ENCODE data around the gene DLG1. TPM values are rescaled to one million over a fixed set of nuclear protein-coding genes. Genes with fewer than 3 reads are reported as not detected.

Gene DLG1
- total RNA-seq, 1 donor from 2014 or later: 115 TPM

DNA sequence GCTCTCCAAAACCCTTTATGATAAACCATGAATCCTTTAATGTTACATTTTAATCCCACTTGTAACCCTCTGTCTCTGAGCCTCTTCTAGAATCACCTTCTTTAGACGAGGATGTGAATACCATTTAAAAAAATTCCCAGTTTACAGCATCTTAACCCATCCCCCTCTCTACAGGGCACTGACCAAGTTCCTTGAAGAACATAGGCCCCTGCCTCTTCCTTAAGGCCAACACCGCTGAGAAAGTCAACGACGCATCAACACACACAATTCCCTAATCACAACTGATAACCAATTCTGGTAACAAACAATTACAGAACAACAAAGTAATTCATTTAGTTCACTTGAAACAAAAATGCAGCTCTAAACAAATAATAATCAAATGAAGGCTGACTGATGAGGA is 130.3 kb downstream of the DLG1 start:
- Histone ChIP-seq H3K36me3 (no peaks in the 10 kb centered on the region), H3K4me1 (peaks cover 5% of the 10 kb centered on the region), H3K9me3 (no peaks in the 10 kb centered on the region), H3K27me3 (no peaks in the 10 kb centered on the region), H3K27ac (no peak overlapping the region), H3K4me3 (no peak overlapping the region)
- TF ChIP-seq, protein P1, sequence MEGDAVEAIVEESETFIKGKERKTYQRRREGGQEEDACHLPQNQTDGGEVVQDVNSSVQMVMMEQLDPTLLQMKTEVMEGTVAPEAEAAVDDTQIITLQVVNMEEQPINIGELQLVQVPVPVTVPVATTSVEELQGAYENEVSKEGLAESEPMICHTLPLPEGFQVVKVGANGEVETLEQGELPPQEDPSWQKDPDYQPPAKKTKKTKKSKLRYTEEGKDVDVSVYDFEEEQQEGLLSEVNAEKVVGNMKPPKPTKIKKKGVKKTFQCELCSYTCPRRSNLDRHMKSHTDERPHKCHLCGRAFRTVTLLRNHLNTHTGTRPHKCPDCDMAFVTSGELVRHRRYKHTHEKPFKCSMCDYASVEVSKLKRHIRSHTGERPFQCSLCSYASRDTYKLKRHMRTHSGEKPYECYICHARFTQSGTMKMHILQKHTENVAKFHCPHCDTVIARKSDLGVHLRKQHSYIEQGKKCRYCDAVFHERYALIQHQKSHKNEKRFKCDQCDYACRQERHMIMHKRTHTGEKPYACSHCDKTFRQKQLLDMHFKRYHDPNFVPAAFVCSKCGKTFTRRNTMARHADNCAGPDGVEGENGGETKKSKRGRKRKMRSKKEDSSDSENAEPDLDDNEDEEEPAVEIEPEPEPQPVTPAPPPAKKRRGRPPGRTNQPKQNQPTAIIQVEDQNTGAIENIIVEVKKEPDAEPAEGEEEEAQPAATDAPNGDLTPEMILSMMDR (IDR thresholded peaks at IDR 0.05): no peak
- no peak for TF ChIP-seq POLR2AphosphoS5 (IDR thresholded peaks at IDR 0.05; ENCODE audit: insufficient read depth in 1 of 2, low read depth in 1 of 2)
- TF ChIP-seq POLR2A (IDR thresholded peaks at IDR 0.05): no peak
- intact Hi-C loops (cut with DNase I): no loop called here
- DNase-seq (ENCODE audit: extremely low spot score in 2 of 2): no peak

DNA sequence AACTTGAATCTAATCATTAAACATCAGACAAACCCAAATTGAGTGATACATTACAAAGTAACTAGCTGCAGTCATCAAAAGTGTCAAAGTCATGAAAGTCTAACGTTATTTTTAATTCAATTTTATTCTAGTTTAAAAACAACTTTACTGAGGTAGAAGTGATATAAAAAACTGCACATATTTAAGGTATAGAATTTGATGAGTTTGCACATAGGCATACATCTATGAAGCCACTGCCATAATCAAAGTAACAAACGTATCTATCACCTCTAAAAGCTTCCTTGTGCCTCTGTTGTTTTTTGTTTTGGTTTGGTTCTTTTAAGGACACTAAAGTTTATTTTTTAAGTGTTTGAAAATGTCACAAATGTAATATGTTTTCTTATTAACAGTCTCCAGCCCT is 130.9 kb downstream of the DLG1 start:
- Histone ChIP-seq H3K4me1 (peaks cover 9% of the 10 kb centered on the region), H3K27ac (no peak overlapping the region), H3K27me3 (no peaks in the 10 kb centered on the region), H3K36me3 (no peaks in the 10 kb centered on the region), H3K4me3 (no peak overlapping the region), H3K9me3 (no peaks in the 10 kb centered on the region)
- DNase-seq (ENCODE audit: extremely low spot score in 2 of 2): no peak
- intact Hi-C loops (cut with DNase I): no loop called here
- TF ChIP-seq POLR2AphosphoS5 (IDR thresholded peaks at IDR 0.05; ENCODE audit: insufficient read depth in 1 of 2, low read depth in 1 of 2) (no peak), POLR2A (IDR thresholded peaks at IDR 0.05) (no peak)
- TF ChIP-seq, protein P1 (IDR thresholded peaks at IDR 0.05): no peak

DNA sequence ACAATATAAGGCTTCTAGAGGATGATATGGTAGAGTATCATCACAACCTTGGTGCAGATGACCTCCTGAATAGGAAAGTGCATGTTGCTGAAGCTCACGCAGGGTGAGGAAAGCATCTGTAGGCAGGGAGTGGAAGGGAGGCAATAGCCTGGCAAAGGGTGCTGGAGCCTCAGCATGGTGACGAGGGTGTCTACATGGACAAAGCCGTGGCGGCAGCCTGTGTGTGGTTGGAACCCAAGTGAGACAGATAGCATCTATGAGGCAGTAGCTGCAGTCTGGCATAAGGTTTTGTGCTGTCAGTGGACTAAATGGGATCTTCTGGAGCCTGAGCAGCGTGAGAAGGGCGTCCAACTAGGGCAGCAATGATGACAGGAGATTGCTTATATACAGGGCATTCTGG is 132.5 kb downstream of the DLG1 start:
- H3K27me3 ChIP-seq: no peaks in the 10 kb centered on the region
- no peaks in the 10 kb centered on the region for H3K9me3 ChIP-seq
- no peaks in the 10 kb centered on the region for H3K36me3 ChIP-seq
- DNase-seq (ENCODE audit: extremely low spot score in 2 of 2): no peak
- H3K4me1 ChIP-seq: peaks cover 8% of the 10 kb centered on the region
- intact Hi-C loops (cut with DNase I): no loop called here
- no peak overlapping the region for H3K27ac ChIP-seq
- H3K4me3 ChIP-seq: no peak overlapping the region
- TF ChIP-seq POLR2A (IDR thresholded peaks at IDR 0.05) (no peak), POLR2AphosphoS5 (IDR thresholded peaks at IDR 0.05; ENCODE audit: insufficient read depth in 1 of 2, low read depth in 1 of 2) (no peak)
- TF ChIP-seq, protein P1 (IDR thresholded peaks at IDR 0.05): no peak

DNA sequence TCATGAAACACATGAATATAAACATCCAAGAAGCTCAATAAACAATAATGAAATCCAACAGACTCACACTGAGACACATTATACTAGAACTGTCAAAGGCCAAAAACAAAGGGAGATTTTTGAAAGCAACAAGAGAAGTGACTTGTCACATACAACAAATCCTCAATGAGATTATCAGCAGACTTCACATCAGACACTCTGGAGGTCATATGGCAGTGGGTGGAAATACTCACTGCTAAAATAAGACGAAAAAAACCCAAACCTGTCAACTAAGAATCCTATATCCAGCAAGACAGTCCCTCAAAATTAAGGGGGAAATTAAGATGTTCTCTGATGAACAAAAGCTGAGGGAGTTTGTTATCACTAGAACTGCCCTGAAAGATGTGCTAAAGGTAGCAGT is 143.4 kb downstream of the DLG1 start:
- Histone ChIP-seq H3K4me3 (no peak overlapping the region), H3K27me3 (no peaks in the 10 kb centered on the region), H3K27ac (no peak overlapping the region), H3K36me3 (peaks cover 0 to 9% of the 10 kb centered on the region in 2 donors), H3K9me3 (peaks cover 4% of the 10 kb centered on the region), H3K4me1 (peaks cover 8% of the 10 kb centered on the region)
- TF ChIP-seq POLR2A (IDR thresholded peaks at IDR 0.05) (no peak), POLR2AphosphoS5 (IDR thresholded peaks at IDR 0.05; ENCODE audit: insufficient read depth in 1 of 2, low read depth in 1 of 2) (no peak)
- TF ChIP-seq, protein P1 (IDR thresholded peaks at IDR 0.05): no peak
- intact Hi-C loops (cut with DNase I): no loop called here
- DNase-seq (ENCODE audit: extremely low spot score in 2 of 2): no peak

DNA sequence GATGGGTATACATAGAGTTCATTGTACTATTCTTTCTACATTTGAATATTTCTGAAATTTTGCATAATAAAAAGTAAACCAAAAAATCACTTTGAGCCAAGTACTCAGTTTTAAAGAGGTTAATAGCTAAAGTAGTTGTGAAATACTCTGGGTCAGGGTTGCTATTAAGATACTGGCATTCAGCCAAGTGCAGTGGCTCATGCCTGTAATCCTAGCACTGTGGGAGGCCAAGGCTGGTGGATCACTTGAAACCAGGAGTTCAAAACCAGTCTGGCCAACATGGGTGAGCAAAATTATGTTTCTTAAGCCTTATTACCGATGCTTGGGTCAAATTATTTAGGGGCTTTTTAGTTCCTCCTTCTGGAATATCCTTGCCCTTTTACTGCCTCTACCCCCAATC is 146.8 kb downstream of the DLG1 start:
- no peak for DNase-seq (ENCODE audit: extremely low spot score in 2 of 2)
- no peaks in the 10 kb centered on the region for H3K27me3 ChIP-seq
- no peak overlapping the region for H3K27ac ChIP-seq
- H3K36me3 ChIP-seq: peaks cover 0 to 9% of the 10 kb centered on the region in 2 donors
- peaks cover 4% of the 10 kb centered on the region for H3K9me3 ChIP-seq
- intact Hi-C loops (cut with DNase I): no loop called here
- no peak overlapping the region for H3K4me3 ChIP-seq
- peaks cover 8% of the 10 kb centered on the region for H3K4me1 ChIP-seq
- no peak for TF ChIP-seq POLR2AphosphoS5 (IDR thresholded peaks at IDR 0.05; ENCODE audit: insufficient read depth in 1 of 2, low read depth in 1 of 2)
